GM19452 (cell line): ENCODE measurements around the gene CASQ2.
"Not testable (repeated sequence)": the region's sequence is repeated elsewhere in the genome, so short reads cannot be mapped to it uniquely, and the experiment has no call there.

Experiments
- ATAC-seq: cut with Tn5 transposase; IDR thresholded peaks from one replicate; pipeline ENCODE4 v1.9.1; 2021; ENCODE audit not compliant: unreplicated experiment

The CASQ2 gene

GRCh38 chr1:115781343-115781742 is 12.8 kb upstream of the CASQ2 start:
- ATAC-seq = no peak

- ATAC-seq = not testable (repeated sequence)
Measured at GRCh38 chr1:115780655-115781054, 12.1 kb upstream of the CASQ2 start.

DNA sequence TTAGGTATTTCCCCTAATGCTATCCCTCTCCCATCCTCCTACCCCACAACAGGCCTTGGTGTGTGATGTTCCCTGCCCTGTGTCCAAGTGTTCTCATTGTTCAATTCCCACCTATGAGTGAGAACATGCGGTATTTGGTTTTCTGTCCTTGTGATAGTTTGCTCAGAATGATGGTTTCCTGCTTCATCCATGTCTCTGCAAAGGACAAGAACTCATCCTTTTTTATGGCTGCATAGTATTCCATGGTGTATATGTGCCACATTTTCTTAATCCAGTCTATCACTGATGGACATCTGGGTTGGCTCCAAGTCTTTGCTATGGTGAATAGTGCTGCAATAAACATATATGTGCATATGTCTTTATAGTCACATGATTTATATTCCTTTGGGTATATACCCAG is 10.6 kb upstream of the CASQ2 start:
- not testable (repeated sequence) for ATAC-seq

GRCh38 chr1:115771847-115772457 is 3.4 kb upstream of the CASQ2 start:
- ATAC-seq = no peak

GRCh38 chr1:115771094-115771846 is 2.8 kb upstream of the CASQ2 start:
- ATAC-seq = no peak

- ATAC-seq = no peak
Measured at GRCh38 chr1:115767403-115767802, 1.1 kb downstream of the CASQ2 start.

DNA sequence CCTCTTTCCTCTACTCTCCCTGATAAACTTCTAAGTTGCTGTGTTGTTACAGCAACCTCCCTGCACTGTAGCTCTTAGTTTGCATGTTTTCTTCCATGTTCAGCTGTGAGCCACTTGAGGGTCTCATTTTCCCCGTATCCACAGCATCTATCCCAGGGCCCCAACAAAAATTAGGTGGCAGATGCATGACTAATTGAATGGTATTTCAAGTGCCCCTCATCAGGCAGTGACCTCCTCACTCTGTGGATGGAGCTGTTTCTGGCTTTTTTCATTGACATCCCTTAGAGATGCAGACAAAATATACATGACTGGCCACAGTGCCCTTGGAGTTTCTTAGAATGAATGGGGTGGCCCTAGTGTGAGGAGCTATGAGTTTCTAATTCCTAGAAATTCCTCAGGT is 3.4 kb downstream of the CASQ2 start:
- no peak for ATAC-seq

GRCh38 chr1:115764541-115764940 is 4.0 kb downstream of the CASQ2 start:
- no peak for ATAC-seq

DNA sequence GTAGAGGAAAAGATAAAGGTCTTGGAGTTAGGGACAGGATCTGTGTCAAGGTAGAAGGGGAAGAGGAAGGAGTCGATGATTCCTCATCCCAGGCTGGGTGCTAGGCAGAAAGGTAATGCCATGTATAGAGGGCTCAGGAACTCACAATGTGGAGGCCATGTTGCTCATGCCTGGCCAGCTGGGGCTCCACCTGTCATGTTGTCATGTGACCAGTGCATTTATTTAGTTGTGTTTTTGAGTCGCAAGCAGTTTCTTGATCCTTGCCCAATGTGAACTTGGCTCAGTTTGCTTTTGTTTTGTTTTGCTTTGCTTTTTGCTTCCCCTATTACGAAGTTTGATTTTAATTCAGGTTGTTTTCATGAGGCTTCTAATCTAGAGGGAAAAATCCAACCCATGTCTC is 5.7 kb downstream of the CASQ2 start:
- ATAC-seq = no peak

DNA sequence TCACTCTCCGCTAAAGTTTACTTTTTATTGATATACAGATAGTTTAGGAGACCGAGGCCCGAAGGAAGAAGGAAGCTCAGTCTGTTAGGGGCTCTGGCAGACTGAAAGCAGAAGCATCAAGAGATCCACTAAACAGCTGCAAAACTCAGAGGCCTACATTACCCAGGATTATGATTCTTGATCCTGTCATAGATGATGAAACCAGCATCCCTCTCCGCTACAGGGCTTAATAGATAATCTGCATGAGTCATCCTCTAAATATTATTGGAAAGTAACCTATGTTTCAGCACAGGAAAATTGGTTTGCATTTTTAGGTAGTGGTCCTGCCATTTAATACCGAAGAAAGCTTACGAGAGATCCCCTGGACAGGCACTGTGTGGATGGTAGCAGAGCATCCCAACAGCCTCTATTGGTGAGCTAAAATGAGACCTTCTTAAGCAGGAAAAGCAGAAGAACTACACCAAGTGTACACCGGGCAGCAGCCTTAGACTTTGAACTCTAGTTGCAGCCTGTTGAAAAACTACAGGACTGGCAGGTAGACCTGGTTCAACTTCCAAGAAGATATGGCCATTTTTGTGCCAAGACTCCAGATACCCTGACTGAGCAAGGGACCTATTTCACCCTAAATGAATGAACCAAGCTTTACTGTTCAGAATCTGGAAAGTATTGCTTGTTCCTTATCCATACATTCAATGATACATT is 6.8 kb downstream of the CASQ2 start:
- ATAC-seq = no peak

DNA sequence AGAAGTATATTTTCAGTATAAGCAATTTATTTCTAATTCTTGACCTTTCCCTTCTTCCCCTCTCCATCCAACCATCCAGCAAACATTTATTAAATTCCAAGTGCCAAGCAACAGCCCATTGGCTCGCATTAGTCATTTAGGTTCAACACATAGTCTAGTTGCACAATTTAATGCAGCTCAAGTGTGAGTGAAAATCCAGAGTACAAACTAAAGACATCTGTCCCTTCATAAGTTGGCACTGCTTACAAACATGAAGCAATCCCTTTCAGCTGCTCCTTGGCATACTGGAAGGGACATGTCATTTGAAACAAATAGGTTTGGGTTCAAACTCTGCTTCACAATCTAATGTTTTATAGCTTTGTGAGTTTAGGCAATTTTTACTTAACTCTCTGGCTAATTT is 10.7 kb downstream of the CASQ2 start:
- no peak for ATAC-seq

GRCh38 chr1:115757326-115757725 is 11.2 kb downstream of the CASQ2 start:
- ATAC-seq = no peak

DNA sequence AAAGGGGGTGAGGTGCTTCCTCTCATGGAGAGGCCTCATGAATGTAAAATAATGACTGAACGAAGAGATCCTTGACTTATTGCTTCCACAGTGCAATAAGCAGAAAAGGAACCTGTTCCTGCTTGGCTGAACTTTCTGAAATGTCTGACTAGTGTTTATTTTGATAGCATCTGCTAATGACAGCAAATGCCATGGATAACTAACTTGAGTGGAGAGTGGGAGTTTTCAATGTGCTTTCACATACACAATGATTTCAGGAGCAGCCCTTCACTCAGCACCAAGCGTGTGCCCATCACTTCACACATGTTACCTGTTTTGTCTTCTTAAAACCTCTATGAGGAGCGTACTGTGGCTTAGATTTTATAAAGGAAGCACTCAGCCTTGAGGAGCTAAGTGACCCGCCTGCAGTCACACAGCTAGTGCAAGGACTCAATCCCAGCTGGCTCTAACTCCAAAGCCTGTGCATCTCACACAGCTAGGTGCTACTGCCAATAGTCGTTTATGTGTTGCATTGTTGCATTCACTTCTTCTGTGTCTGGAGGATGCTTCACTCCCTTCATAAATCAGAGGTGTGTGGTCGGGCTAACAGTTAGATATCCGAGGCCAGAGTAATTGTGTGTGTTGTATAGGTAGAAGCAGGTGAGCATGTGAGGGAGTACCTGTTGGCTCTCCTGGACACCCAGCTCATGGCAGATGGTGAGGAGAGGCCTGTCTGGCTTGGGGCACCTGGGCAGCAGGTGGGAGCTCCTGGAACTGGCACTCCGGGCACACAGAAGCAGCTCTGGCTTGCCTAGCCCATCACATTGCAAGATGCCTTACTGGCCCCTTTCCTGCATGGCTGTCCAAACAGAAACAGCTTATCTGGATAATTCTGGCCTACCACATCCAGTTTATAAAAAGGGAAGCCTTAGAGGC is 12.8 kb downstream of the CASQ2 start:
- ATAC-seq = no peak

GRCh38 chr1:115753830-115754229 is 14.7 kb downstream of the CASQ2 start:
- ATAC-seq = no peak

- ATAC-seq = no peak
Measured at GRCh38 chr1:115753361-115753760, 15.2 kb downstream of the CASQ2 start.

GRCh38 chr1:115748401-115749150 is 19.9 kb downstream of the CASQ2 start:
- no peak for ATAC-seq

GRCh38 chr1:115746021-115746690 is 22.4 kb downstream of the CASQ2 start:
- ATAC-seq = no peak

GRCh38 chr1:115744646-115745275 is 23.8 kb downstream of the CASQ2 start:
- no peak for ATAC-seq

GRCh38 chr1:115740811-115741210 is 27.7 kb downstream of the CASQ2 start:
- ATAC-seq = no peak
